ENCODE data around the gene PARM1. TPM values are rescaled to one million over a fixed set of nuclear protein-coding genes. Genes with fewer than 3 reads are reported as not detected.

PARM1 gene
- total and polyA plus RNA-seq, 8 donors: 29.4 to 140 (median 54.4) TPM

DNA sequence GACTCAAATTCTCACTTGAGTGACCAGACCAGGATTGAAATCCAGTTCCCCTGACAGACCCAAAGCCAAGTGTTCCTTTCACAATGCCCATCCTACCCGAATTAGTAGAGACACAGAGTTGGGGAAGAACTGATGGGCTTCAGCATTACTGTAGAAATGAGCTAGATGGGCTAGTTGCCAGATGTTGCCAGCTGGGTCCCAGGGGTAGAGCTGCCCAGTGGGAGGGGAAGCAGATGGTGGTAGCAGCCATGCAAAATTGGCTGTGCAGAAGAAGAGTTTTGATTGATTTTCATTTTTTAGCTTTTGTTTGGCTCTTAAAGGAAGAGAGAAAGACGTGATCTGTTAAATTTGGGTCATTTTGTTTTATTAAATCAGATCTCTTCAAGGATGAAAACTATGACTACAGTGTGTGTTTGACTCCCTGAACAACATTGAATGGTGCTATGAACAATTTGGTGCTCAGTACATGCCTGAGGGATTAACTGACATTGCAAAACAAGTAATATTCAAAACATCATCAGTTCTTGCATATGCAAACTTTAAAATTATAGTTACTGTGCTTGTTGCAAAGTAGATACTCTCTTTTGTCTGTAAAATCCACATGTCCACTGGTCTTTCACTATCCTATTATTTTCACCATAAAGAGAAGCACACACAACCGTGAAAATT is 86.0 kb downstream of the PARM1 start:
- intact Hi-C loops (cut with DNase I): no loop called here
- TF ChIP-seq, protein P1, sequence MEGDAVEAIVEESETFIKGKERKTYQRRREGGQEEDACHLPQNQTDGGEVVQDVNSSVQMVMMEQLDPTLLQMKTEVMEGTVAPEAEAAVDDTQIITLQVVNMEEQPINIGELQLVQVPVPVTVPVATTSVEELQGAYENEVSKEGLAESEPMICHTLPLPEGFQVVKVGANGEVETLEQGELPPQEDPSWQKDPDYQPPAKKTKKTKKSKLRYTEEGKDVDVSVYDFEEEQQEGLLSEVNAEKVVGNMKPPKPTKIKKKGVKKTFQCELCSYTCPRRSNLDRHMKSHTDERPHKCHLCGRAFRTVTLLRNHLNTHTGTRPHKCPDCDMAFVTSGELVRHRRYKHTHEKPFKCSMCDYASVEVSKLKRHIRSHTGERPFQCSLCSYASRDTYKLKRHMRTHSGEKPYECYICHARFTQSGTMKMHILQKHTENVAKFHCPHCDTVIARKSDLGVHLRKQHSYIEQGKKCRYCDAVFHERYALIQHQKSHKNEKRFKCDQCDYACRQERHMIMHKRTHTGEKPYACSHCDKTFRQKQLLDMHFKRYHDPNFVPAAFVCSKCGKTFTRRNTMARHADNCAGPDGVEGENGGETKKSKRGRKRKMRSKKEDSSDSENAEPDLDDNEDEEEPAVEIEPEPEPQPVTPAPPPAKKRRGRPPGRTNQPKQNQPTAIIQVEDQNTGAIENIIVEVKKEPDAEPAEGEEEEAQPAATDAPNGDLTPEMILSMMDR (IDR thresholded peaks at IDR 0.05): no peak
- H3K27ac ChIP-seq: no peak overlapping the region
- peaks cover 0 to 5% of the 10 kb centered on the region in 2 donors for H3K4me1 ChIP-seq
- DNase-seq (no peak), ATAC-seq (no peak)
- H3K4me3 ChIP-seq: no peak overlapping the region
- H3K36me3 ChIP-seq: no peaks in the 10 kb centered on the region
- no peaks in the 10 kb centered on the region for H3K9me3 ChIP-seq
- H3K27me3 ChIP-seq: no peaks in the 10 kb centered on the region

DNA sequence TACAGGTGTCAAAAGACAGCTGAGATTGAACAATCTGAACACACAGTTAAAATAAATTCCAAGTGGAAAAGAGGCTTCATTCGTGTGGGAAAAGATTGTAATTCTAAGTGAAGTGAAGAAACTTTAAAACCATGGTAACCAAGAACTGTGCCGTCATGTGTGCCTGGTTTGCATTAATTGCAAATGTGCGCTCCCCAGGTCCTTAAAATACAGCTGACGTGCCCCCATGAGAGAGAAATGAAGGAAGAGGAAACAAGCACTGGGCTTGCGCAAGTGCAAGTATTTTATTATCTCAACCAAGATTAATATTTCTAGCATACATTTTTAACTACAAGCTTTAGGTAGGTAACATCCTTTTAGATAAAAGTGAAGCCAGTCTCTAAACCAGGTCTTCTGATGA is 92.5 kb downstream of the PARM1 start:
- Histone ChIP-seq H3K27me3 (no peaks in the 10 kb centered on the region), H3K4me3 (no peak overlapping the region), H3K4me1 (peaks cover 0 to under 1% of the 10 kb centered on the region in 2 donors), H3K9me3 (no peaks in the 10 kb centered on the region), H3K27ac (no peak overlapping the region), H3K36me3 (no peaks in the 10 kb centered on the region)
- intact Hi-C loops (cut with DNase I): no loop called here
- DNase-seq (no peak), ATAC-seq (no peak)
- TF ChIP-seq, protein P1 (IDR thresholded peaks at IDR 0.05): no peak

DNA sequence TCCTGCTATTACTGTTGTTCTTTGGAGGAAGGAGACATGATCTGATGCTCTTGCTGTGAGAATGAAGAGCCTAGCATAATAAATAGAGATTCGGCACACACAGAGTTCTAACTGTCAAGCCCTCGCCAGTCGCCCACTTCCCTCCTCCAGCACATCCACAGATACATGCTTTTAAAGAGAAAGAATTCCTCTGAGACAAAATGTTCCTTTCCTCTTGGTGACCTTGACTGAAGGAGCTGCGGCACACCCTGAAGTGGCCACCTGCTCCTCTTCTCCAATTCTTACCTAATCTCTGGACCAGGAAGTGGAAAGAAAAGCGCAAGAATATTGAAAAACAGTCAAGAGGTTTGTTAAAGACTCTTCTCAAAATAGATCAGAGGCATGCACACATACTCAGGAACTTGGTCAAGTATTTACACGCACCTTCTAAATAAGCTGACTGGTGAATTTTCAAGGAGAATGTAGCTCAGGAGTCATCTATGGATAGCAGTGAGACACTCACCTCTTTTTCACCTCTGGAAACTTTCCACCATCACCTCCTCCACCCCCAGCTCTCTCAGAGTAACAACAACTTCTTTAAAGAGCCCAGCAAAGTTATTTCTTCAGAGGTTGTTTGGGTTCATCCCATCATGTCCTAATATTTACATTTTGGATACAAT is 95.4 kb downstream of the PARM1 start:
- DNase-seq (peak in 1 of 4 donors; percentile 21), ATAC-seq (peak; percentile 69)
- Histone ChIP-seq H3K4me1 (peaks cover 4 to 12% of the 10 kb centered on the region in 2 donors), H3K9me3 (no peaks in the 10 kb centered on the region), H3K4me3 (no peak overlapping the region), H3K36me3 (no peaks in the 10 kb centered on the region), H3K27me3 (no peaks in the 10 kb centered on the region), H3K27ac (peak overlapping the region in 1 of 2 donors; percentile 69)
- TF ChIP-seq, protein P1 (IDR thresholded peaks at IDR 0.05): no peak
- intact Hi-C loops (cut with DNase I): no loop called here

DNA sequence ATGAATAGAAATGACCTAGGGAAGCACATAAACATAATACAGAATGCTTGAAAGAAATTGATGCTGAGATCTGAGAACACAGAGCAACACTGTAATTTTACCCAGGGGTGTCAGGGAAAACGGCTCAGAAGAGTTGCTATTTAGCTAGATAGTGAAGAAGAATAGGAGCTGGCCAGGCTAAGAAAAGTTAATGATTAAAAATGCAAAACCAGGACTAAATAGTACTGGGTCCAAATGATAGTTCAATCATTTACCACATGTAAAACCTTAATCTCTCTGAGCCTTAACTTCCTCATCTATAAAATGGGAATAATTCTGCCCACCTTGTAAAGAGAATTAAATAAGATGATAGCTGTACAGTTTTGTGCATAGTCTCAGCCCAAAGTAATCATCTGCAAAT is 97.1 kb downstream of the PARM1 start:
- Histone ChIP-seq H3K4me3 (no peak overlapping the region), H3K36me3 (no peaks in the 10 kb centered on the region), H3K9me3 (no peaks in the 10 kb centered on the region), H3K27ac (no peak overlapping the region), H3K4me1 (peaks cover 4 to 12% of the 10 kb centered on the region in 2 donors), H3K27me3 (no peaks in the 10 kb centered on the region)
- intact Hi-C loops (cut with DNase I): no loop called here
- TF ChIP-seq, protein P1 (IDR thresholded peaks at IDR 0.05): no peak
- DNase-seq (no peak), ATAC-seq (no peak)

DNA sequence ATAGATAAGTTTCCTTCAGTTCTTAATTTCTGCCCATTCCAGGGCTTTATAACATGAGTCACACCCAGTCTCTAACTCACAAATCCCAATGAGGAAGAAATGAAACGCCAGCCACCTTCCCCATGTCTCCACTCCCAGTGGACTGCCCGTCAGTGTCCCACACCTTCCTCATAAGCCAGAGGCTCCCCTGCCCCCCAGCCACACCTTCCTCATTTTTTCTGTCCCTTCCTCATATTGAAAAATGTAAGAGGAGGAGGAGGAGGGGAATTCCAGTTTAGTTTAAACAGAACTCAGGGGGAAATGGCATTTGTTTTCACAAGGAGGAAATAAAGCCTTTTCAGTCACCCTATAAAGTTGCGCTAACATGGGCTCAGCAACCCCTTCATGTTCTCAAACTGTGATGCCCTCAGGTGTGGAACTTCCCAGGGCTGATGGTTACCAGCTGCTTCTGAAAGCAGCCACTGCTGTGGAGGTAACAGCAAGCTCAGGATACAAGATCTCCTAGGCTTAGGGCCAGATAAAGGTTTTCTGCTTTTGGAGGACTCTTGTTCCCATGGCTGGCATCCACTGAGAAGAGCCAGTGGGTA is 97.8 kb downstream of the PARM1 start:
- Histone ChIP-seq H3K27ac (no peak overlapping the region), H3K9me3 (no peaks in the 10 kb centered on the region), H3K36me3 (no peaks in the 10 kb centered on the region), H3K4me1 (peaks cover 4 to 12% of the 10 kb centered on the region in 2 donors), H3K27me3 (no peaks in the 10 kb centered on the region), H3K4me3 (no peak overlapping the region)
- TF ChIP-seq, protein P1 (IDR thresholded peaks at IDR 0.05): no peak
- DNase-seq (peak in 1 of 4 donors; percentile 55), ATAC-seq (peak; percentile 3)
- intact Hi-C loops (cut with DNase I): no loop called here
